ENCODE measurements around the gene KRABD2.
"Not testable (repeated sequence)": the region's sequence is repeated elsewhere in the genome, so short reads cannot be mapped to it uniquely, and the experiment has no call there.

The KRABD2 gene

DNA sequence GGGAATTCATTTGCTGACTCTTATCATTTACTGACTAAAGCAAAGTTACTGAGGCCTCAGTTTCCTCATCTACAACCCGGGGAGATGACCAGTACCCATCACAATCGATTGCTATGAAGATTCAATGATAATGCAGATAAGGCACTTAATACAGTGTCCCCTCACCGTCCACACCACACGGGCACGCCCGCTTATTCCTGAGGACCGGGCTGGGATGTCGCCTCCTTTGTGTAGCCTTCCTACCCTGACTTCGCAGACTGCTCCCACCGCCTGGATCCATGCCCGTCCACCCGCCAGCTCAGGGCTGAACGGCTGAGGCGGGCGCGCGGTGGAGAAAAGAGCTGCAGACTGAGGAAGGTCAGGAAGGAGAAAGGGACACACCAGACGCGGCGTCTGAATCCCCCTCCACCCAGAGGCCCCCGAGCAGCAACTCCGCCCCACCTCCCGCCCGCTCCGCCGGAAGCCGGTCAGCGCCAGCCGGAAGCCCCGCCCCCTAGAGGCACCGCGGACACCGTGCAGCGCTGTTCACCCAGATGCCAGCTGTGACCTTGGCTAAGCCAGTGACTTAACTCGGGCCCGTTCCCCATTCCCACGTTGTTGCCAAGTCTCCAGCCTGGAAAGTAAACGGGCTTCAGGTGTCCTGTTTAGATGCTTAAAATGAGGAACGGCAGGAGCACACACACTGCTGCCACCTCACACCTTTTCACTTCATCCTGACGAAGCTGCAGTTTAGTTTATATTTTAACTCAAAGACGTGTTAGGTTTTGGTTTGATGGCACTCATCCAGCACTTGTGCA is at the start of gene KRABD2:
KRABD2 (minus strand) TSS at position 434 of the 797 bp plus-strand sequence.
- in situ Hi-C loops (cut with MboI; ENCODE audit: low sequenced_read_pairs), result no loop called here

- in situ Hi-C loops (cut with MboI; ENCODE audit: low sequenced_read_pairs), result no loop called here
Measured at GRCh38 chr17:8421571-8421970, 45.1 kb upstream of the KRABD2 start.

DNA sequence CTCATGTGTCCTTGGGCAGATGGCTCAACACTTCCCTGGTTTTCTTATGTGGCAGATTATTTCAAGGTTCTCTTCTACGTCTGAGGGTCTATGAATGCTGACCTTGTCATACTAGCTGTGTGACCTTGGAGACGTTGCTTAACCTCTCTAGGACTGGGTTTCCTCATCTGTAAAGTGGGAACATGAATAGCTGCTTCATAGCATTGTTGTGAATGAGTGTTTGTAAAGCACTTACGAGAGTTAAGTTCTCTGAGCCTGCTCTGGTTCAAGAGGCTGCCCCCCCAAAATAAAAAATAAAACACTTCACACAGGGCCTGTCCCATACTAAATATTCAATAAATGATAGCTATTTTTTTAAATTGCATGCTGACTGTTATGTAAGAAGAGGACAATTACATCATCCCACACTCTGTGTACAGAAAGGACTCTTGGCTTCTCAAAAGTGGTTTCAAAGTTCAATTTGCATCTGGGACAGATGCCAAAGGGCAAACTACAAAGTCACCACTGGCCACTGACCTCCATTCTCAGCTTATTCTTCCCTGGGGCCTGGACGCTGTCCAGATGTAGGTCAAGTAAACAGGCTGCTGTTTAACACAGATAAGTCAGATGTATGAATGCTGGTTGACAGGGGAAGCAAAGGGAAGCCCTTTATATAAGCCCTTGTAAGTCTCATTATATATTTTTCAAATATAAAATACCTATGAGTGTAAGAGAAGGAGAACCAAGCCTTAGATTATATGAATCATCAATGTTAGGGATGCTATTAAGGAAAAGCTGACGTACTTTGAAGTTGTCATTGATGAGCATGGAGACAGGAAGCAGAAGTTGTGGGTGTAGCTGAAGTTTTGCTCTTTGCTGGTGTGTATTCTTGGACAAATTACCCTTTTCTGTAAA is 43.8 kb upstream of the KRABD2 start:
- in situ Hi-C loops (cut with MboI; ENCODE audit: low sequenced_read_pairs), result no loop called here

- in situ Hi-C loops (cut with MboI; ENCODE audit: low sequenced_read_pairs), result no loop called here
Measured at GRCh38 chr17:8419305-8419704, 42.8 kb upstream of the KRABD2 start.

GRCh38 chr17:8418471-8418870 is 42.0 kb upstream of the KRABD2 start:
- in situ Hi-C loops (cut with MboI; ENCODE audit: low sequenced_read_pairs), result no loop called here

DNA sequence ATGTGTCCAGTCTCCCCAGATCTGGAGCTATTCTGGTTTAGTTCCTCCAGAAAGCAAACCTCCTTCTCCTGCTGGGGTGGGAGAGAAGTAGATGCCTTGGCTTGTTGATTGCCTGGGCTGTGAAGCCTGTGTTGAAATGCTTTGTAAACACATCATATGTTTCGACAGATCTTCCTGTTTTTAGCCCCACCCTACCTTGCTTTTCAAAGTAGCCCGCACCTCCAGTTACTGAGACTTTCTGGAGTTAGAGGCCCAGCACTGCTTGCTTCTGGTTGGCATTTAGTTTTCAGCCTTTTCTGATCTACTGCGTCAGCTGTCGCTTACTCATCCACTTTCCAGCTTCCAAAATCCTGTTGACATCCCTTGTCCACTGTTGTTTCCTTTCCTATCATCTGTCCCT is 41.3 kb upstream of the KRABD2 start:
- in situ Hi-C loops (cut with MboI; ENCODE audit: low sequenced_read_pairs), result no loop called here

GRCh38 chr17:8413938-8414337 is 37.4 kb upstream of the KRABD2 start:
- in situ Hi-C loops (cut with MboI; ENCODE audit: low sequenced_read_pairs), result no loop called here

DNA sequence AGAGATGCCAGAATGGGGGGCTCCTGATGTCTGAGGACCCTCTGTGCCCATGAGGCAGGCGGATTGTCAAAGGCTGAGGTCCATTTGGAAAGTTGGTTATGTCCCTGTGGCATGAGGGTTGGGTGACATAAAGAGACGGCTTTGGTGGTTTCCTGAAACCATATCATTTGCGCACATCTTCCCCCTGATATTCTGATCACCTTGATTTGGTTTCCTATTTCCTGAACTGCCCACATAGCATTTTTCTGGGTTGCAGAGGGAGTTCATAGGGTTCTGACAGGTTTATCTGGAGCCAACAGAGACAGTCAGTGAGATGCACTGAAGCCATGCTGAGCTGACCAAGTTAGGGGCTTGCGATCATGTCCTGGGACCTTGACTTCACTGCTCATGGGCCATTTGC is 36.8 kb upstream of the KRABD2 start:
- in situ Hi-C loops (cut with MboI; ENCODE audit: low sequenced_read_pairs), result no loop called here

- in situ Hi-C loops (cut with MboI; ENCODE audit: low sequenced_read_pairs), result no loop called here
Measured at GRCh38 chr17:8412089-8412488, 35.6 kb upstream of the KRABD2 start.

DNA sequence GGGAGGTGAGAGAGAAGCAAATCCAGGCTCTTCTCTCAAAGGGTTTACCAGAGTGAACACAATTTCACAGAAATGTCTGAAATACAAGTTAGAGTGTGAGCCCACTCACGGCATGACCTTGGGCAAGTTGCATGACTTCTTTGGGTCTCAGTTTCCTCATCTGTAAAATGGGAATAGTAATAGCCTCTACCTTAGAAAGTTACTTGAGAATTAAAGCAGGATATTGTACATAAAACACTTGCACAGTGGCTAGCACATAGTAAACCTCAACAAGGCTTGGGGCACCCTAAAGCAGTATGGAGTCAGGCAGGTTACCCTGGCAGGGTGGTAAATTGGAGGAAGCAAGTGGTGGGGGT is 34.4 kb upstream of the KRABD2 start:
- in situ Hi-C loops (cut with MboI; ENCODE audit: low sequenced_read_pairs), result no loop called here

DNA sequence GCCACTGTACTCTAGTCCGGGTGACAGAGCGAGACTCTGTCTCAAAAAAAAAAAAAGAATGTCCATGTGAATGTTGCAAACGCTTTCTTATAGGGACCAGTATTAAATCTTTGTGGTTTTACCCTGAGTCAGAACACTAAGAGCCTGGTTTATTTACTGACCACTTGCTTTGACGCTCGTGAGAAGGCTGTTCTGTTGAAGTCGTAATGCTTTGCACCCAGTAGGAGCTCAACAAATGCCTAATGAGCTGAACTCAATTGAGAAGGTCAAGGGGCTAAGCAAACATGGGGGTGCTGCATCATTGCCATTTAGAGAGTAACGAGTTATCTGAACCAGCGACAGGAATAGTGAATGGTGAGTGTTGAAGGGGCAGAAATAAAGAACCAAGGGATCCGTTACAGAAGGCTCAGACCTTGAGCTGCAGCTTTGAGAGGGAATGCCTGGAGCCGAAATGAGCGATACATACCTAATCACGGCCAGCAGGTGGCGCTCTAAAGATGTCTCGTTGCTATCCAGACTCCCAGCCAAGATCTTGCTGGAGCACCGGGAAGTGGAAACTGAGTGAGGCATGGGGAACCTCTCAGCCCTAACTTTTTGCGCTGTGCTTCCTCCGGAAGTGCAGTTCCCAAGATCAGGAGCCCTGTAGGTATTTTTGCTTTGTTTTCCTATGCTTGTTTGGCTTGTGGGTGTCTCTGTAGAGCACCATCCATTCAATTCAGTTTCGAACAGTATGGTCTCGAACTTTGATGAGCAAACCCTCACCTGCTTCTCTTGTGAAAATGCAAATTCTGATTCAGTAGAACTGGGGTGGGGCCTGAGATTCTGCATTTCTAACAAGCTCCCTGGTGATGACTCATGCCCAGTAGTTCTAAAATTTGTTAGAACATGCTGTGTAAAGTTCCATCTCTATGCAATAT is 33.7 kb upstream of the KRABD2 start:
- in situ Hi-C loops (cut with MboI; ENCODE audit: low sequenced_read_pairs), result no loop called here

DNA sequence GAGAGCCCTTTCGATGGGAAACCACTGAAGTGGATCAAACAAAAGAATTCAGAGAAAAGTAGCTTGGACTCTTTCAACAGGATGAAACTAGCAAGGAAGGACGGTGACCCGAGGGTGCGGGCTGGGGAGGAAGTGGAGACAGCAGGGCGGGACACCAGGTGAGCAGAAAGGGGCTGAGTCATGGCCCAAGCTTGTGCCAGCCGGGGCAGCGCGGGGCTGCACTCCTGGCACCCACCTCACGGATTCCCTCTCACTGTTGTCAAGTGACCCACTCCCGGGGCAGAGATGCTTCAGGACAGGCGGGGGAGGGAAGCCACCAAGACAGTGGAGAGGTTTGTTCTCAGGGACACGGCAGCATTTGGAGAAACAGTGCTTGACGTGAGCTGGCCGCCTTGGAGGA is 31.9 kb upstream of the KRABD2 start:
- in situ Hi-C loops (cut with MboI; ENCODE audit: low sequenced_read_pairs), result no loop called here

- in situ Hi-C loops (cut with MboI; ENCODE audit: low sequenced_read_pairs), result no loop called here
Measured at GRCh38 chr17:8406174-8406573, 29.7 kb upstream of the KRABD2 start.

GRCh38 chr17:8405499-8406016 is 29.1 kb upstream of the KRABD2 start:
- in situ Hi-C loops (cut with MboI; ENCODE audit: low sequenced_read_pairs), result no loop called here

DNA sequence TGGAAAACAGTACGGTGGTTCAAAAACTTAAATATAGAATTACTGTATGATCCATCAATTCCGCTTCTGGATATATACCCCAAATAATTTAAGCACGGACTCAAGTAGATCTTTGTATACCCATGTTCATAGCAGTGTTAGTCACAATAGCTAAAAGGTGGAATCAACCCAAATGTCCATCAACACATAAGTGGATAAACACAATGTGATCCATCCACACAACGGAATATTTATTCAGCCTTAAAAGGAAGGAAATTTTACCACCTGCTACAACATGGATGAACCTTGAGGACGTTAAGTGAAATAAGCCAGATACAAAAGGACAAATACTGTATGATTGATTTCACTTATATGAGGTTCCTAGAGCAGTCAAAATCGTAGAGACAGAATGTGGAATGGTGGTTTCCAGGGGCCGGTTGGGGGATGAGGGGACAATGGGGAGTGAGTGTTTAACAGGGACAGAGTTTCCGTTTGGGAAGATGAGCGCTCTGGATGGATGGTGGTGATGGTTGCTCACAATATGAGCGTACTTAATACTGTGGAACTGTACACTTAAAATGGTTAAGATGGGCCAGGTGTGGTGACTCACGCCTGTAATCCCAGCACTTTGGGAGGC is 26.5 kb upstream of the KRABD2 start:
- in situ Hi-C loops (cut with MboI; ENCODE audit: low sequenced_read_pairs), result no loop called here

DNA sequence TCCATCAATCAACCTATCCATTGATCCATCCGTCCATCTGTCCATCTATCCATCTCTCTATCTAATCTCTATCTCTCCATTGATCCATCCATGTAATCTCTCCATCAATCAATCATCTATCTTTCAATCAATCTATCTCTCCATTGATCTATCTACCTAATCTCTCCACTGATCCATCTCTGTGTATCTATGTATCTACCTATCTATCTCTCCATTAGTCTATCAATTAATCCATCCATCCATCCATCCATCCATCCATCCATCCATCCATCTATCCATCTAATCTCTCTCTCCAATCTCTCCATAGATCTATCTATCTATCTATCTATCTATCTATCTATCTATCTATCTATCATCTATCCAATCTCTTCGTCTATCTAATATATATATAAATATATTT is 24.6 kb upstream of the KRABD2 start:
- in situ Hi-C loops (cut with MboI; ENCODE audit: low sequenced_read_pairs), result no loop called here

DNA sequence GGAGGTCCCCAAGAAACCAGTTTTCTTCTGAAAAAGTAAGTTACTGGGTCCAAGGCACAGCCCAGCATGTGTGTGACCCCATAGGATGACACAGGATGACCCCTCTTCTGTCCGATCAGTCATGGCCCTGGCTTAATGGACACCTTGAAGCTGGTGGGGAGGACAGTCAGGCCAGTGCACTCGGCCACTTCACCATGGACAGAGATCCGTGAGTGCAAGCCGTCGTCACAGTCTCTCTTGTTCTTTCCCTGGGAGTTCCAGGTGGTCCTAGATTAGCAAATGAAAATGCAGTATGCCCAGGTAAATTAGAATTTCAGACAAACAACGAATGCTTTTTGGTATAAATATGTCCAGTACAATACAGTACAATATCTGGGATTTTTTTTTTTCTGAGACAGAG is 22.5 kb upstream of the KRABD2 start:
- in situ Hi-C loops (cut with MboI; ENCODE audit: low sequenced_read_pairs), result no loop called here

DNA sequence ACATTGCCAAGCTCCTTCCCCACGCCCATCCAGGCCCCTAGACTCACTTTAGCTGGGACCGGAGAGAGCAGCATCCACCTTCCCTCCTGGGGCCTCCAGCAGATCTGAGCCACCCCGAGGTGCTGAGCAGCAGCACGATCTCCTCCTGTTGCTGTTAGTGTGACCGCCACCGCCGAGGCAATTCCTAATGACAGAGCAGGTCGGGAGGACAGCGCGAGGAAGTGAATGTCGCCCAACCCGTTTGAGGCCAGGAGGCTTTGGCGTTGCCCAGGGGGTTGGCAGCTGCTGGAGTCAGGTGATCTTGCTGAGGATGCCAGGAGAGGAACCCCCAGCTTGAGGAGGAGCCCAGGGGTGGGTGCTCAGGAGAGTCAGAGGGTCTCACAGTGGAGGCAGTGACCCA is 21.1 kb upstream of the KRABD2 start, which contains the start of gene RNF222:
RNF222 (minus strand) TSS at position 192 of the 400 bp plus-strand sequence. CDS start 4,366 bp downstream, outside the sequence.
- in situ Hi-C loops (cut with MboI; ENCODE audit: low sequenced_read_pairs), result no loop called here

GRCh38 chr17:8394497-8394896 is 18.0 kb upstream of the KRABD2 start:
- in situ Hi-C loops (cut with MboI; ENCODE audit: low sequenced_read_pairs), result not testable (repeated sequence)
